MM.1S (cell line): ENCODE data around the gene HOMER3.

ENCODE experiments used
- DNase-seq: peaks from one replicate; pipeline ENCODE4 v3.0.0-alpha.2; 2015
- H2AFZ ChIP-seq: fragments of 300-600 bp; sonication (generic); 2 replicates; pipeline ENCODE4 v1.6.0; 2016; ENCODE audit warnings: antibody characterized with exemption, low read length
- H3F3A ChIP-seq: fragments of 300-600 bp; sonication (generic); 2 replicates; pipeline ENCODE4 v1.6.1; 2016; ENCODE audit warnings: mild to moderate bottlenecking, antibody characterized with exemption, low read length, moderate library complexity, mixed read lengths; ENCODE audit not compliant: insufficient read depth
- H3K27ac ChIP-seq: fragments of 300-600 bp; sonication (generic); 2 replicates; pipeline ENCODE4 v1.5.1; 2016; ENCODE audit warnings: mild to moderate bottlenecking, low read length
- H3K27me3 ChIP-seq: fragments of 300-600 bp; sonication (generic); replicated peaks from 2 replicates; pipeline ENCODE4 v1.6.0; 2016; ENCODE audit warnings: low read length; ENCODE audit not compliant: insufficient read depth
- H3K36me3 ChIP-seq: fragments of 300-600 bp; sonication (generic); replicated peaks from 2 replicates; pipeline ENCODE4 v1.6.1; 2016; ENCODE audit warnings: mild to moderate bottlenecking, low read length, mixed read lengths; ENCODE audit not compliant: insufficient read depth
- H3K4me1 ChIP-seq: fragments of 300-600 bp; sonication (generic); 2 replicates; pipeline ENCODE4 v1.6.1; 2016; ENCODE audit warnings: low read length, mixed read lengths
- H3K4me2 ChIP-seq: fragments of 300-600 bp; sonication (generic); 2 replicates; pipeline ENCODE4 v1.6.0; 2016; ENCODE audit warnings: low read depth, low read length
- H3K4me3 ChIP-seq: fragments of 300-600 bp; sonication (generic); 2 replicates; pipeline ENCODE4 v1.5.1; 2016; ENCODE audit warnings: low read length, mixed read lengths
- H3K79me2 ChIP-seq: fragments of 300-600 bp; sonication (generic); 2 replicates; pipeline ENCODE4 v1.6.1; 2016; ENCODE audit warnings: mixed run types, low read length, mixed read lengths
- H3K9ac ChIP-seq: fragments of 300-600 bp; sonication (generic); 2 replicates; pipeline ENCODE4 v1.6.1; 2016; ENCODE audit warnings: low read length, mixed read lengths
- H3K9me2 ChIP-seq: fragments of 300-600 bp; sonication (generic); replicated peaks from 2 replicates; pipeline ENCODE4 v1.6.1; 2016; ENCODE audit warnings: mild to moderate bottlenecking, low read length, mixed read lengths; ENCODE audit not compliant: insufficient read depth
- H3K9me3 ChIP-seq: fragments of 300-600 bp; sonication (generic); replicated peaks from 2 replicates; pipeline ENCODE4 v1.6.1; 2016; ENCODE audit warnings: mild to moderate bottlenecking, low read length, mixed read lengths; ENCODE audit not compliant: insufficient read depth
- H4K20me1 ChIP-seq: fragments of 300-600 bp; sonication (generic); 2 replicates; pipeline ENCODE4 v1.6.1; 2016; ENCODE audit warnings: mild to moderate bottlenecking, low read length, moderate library complexity, mixed read lengths; ENCODE audit not compliant: insufficient read depth
- EZH2 ChIP-seq: fragments of 300-600 bp; sonication (generic); optimal IDR thresholded peaks from 2 replicates; pipeline ENCODE3; 2017; ENCODE audit warnings: low read depth, mild to moderate bottlenecking, antibody characterized with exemption, low read length, mixed read lengths
- EZH2phosphoT487 ChIP-seq: fragments of 300-600 bp; sonication (generic); IDR thresholded peaks from 2 replicates; pipeline ENCODE4 v1.6.1; 2018; ENCODE audit warnings: antibody characterized with exemption, low read length
- TF ChIP-seq, protein P1 (sequence below): fragments of 300-600 bp; sonication (generic); IDR thresholded peaks from 2 replicates; pipeline ENCODE4 v1.5.1; 2016; ENCODE audit warnings: antibody characterized with exemption, low read length, mixed read lengths

HOMER3 gene

DNA sequence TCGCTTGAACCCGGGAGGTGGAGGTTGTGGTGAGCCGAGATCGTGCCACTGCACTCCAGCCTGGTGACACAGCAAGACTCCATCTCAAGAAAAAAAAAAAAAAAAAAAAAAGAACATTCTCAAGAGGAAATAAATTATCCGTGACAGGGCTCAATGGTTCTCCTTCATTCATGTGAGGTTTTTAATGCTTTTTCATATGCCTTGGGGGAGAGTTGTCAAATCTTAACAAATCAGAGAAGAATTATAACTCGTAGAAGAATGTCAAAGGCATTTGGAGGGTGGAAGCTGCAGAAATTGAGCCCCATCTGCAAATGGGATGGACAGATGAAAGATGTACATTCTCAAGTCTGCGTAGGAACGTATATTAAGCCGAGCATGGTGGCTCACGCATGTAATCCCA lies 34.9 kb upstream of the HOMER3 start:
- Histone ChIP-seq H3K36me3 (no peaks in the 10 kb centered on the region), H3K9ac (no peak overlapping the region), H3K9me3 (no peaks in the 10 kb centered on the region), H3K4me2 (no peak overlapping the region), H3K4me1 (no peaks in the 10 kb centered on the region), H2AFZ (no peak overlapping the region), H3F3A (no peaks in the 10 kb centered on the region), H3K4me3 (no peak overlapping the region), H4K20me1 (no peaks in the 10 kb centered on the region), H3K9me2 (no peaks in the 10 kb centered on the region), H3K27ac (no peak overlapping the region), H3K79me2 (no peaks in the 10 kb centered on the region), H3K27me3 (no peaks in the 10 kb centered on the region)
- no peak for DNase-seq
- no peak for TF ChIP-seq EZH2
- TF ChIP-seq, protein P1, sequence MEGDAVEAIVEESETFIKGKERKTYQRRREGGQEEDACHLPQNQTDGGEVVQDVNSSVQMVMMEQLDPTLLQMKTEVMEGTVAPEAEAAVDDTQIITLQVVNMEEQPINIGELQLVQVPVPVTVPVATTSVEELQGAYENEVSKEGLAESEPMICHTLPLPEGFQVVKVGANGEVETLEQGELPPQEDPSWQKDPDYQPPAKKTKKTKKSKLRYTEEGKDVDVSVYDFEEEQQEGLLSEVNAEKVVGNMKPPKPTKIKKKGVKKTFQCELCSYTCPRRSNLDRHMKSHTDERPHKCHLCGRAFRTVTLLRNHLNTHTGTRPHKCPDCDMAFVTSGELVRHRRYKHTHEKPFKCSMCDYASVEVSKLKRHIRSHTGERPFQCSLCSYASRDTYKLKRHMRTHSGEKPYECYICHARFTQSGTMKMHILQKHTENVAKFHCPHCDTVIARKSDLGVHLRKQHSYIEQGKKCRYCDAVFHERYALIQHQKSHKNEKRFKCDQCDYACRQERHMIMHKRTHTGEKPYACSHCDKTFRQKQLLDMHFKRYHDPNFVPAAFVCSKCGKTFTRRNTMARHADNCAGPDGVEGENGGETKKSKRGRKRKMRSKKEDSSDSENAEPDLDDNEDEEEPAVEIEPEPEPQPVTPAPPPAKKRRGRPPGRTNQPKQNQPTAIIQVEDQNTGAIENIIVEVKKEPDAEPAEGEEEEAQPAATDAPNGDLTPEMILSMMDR = no peak

DNA sequence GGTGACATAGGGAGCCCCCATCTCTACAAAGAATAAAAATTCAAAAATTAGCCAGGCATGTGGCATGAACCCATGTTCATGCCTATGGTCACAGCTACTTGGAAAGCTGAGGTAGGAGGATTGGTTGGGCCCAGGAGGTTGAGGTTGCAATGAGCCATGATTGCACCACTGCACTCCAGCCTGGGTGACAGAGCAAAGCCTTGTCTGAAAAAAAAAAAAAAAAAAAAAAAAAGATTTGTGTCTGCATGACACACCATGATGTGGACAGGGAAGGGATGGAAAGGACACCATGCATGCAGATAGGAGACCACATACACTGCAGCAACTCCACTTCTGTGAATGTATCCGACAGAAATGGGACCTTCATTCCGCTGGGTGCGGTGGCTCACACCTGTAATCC lies 34.0 kb upstream of the HOMER3 start:
- H4K20me1 ChIP-seq = no peaks in the 10 kb centered on the region
- H3K9me3 ChIP-seq = no peaks in the 10 kb centered on the region
- DNase-seq = no peak
- H3K4me1 ChIP-seq = no peaks in the 10 kb centered on the region
- H3K4me2 ChIP-seq = no peak overlapping the region
- no peaks in the 10 kb centered on the region for H3K36me3 ChIP-seq
- H3K27ac ChIP-seq = no peak overlapping the region
- no peak overlapping the region for H3K4me3 ChIP-seq
- H3K9me2 ChIP-seq = no peaks in the 10 kb centered on the region
- H3K27me3 ChIP-seq = no peaks in the 10 kb centered on the region
- H2AFZ ChIP-seq = no peak overlapping the region
- H3F3A ChIP-seq = no peaks in the 10 kb centered on the region
- no peaks in the 10 kb centered on the region for H3K79me2 ChIP-seq
- TF ChIP-seq EZH2 (no peak), EZH2phosphoT487 (no peak)
- TF ChIP-seq, protein P1 = no peak
- H3K9ac ChIP-seq = no peak overlapping the region

DNA sequence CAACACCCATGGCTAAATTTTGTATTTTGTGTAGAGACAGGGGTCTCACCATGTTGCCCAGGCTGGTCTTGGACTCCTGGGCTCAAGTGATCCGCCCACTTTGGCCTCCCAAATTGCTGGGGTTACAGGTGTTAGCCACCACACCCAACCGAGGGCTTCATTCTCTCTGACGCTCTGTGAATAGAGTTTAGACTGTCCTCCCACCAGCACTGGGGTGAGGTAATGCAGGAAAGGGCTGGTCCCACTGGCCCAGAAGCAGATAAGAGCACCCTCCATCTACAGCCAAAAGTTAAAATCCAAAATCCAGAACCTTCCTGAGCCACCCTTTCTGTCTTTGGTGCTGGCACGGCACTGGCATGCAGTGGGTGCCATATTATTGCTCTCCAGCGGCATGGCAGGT lies 31.8 kb upstream of the HOMER3 start:
- Histone ChIP-seq H3K9me2 (no peaks in the 10 kb centered on the region), H3K27me3 (no peaks in the 10 kb centered on the region), H3F3A (no peaks in the 10 kb centered on the region), H2AFZ (no peak overlapping the region), H3K9ac (no peak overlapping the region), H3K79me2 (no peaks in the 10 kb centered on the region), H3K4me2 (no peak overlapping the region), H3K4me3 (no peak overlapping the region), H3K36me3 (no peaks in the 10 kb centered on the region), H4K20me1 (no peaks in the 10 kb centered on the region), H3K9me3 (no peaks in the 10 kb centered on the region), H3K4me1 (no peaks in the 10 kb centered on the region), H3K27ac (no peak overlapping the region)
- no peak for TF ChIP-seq EZH2
- no peak for TF ChIP-seq EZH2phosphoT487
- TF ChIP-seq, protein P1 = no peak
- DNase-seq = no peak
